HG03432 (cell line): Measurements from ENCODE around the gene ABHD15.
"Not testable (repeated sequence)": the region's sequence is repeated elsewhere in the genome, so short reads cannot be mapped to it uniquely, and the experiment has no call there.

Experiments used
- ATAC-seq: cut with Tn5 transposase; IDR thresholded peaks from one replicate; pipeline ENCODE4 v1.9.1; 2021; ENCODE audit warnings: mild to moderate bottlenecking, moderate library complexity; ENCODE audit not compliant: unreplicated experiment

Gene ABHD15

GRCh38 chr17:29571486-29571882 lies 4.6 kb upstream of the ABHD15 start:
- no peak for ATAC-seq

GRCh38 chr17:29570521-29570920 lies 3.7 kb upstream of the ABHD15 start:
- no peak for ATAC-seq

GRCh38 chr17:29569245-29569950 lies 2.6 kb upstream of the ABHD15 start:
- no peak for ATAC-seq

GRCh38 chr17:29568331-29569244 lies 1.8 kb upstream of the ABHD15 start, which contains the start of gene TP53I13:
TP53I13 (plus strand) TSS chr17:29568701; CDS start chr17:29568759, 58 bp downstream.
- ATAC-seq = peak; percentile 51

- peak; percentile 39 for ATAC-seq
Measured at GRCh38 chr17:29567554-29568330, 905 bp upstream of the ABHD15 start.

GRCh38 chr17:29567304-29567553 lies 392 bp upstream of the ABHD15 start:
- ATAC-seq = no peak

GRCh38 chr17:29565643-29566472 lies 979 bp downstream of the ABHD15 start:
- peak; percentile 26 for ATAC-seq

GRCh38 chr17:29563816-29564215 lies 3.0 kb downstream of the ABHD15 start:
- ATAC-seq = no peak

- ATAC-seq = no peak
Measured at GRCh38 chr17:29562615-29563014, 4.2 kb downstream of the ABHD15 start.

GRCh38 chr17:29561554-29562517 lies 5.0 kb downstream of the ABHD15 start:
- no peak for ATAC-seq

- no peak for ATAC-seq
Measured at GRCh38 chr17:29560316-29560715, 6.5 kb downstream of the ABHD15 start.

GRCh38 chr17:29559640-29560039 lies 7.2 kb downstream of the ABHD15 start:
- no peak for ATAC-seq

GRCh38 chr17:29558139-29558538 lies 8.7 kb downstream of the ABHD15 start:
- not testable (repeated sequence) for ATAC-seq

GRCh38 chr17:29557739-29558116 lies 9.1 kb downstream of the ABHD15 start:
- ATAC-seq = no peak

- no peak for ATAC-seq
Measured at GRCh38 chr17:29557085-29557738, 9.6 kb downstream of the ABHD15 start.

GRCh38 chr17:29555840-29556239 lies 11.0 kb downstream of the ABHD15 start:
- no peak for ATAC-seq

GRCh38 chr17:29549177-29549923 lies 17.5 kb downstream of the ABHD15 start:
- ATAC-seq = no peak

GRCh38 chr17:29546830-29547229 lies 20.0 kb downstream of the ABHD15 start:
- no peak for ATAC-seq
